Thymus (tissue), 11 donors: ENCODE data around the gene TPPP2. TPM values are rescaled to one million over a fixed set of nuclear protein-coding genes. Genes with fewer than 3 reads are reported as not detected.

Source experiments
- DNase-seq, 9 donors: peaks; one replicate each; pipeline ENCODE4 v3.0.0-alpha.2; 2013; ENCODE audit warnings: low spot score in 9 of 9, low read depth in 6 of 9, missing footprints in 1 of 9
- H3K27ac ChIP-seq, 2 donors: one replicate each; pipeline ENCODE4 v1.5.1; 2013; ENCODE audit warnings: control low read depth in 1 of 2, low read depth in 1 of 2, low read length in 1 of 2, mild to moderate bottlenecking in 1 of 2, moderate library complexity in 1 of 2
- H3K27me3 ChIP-seq, 2 donors: one replicate each; pipeline ENCODE4 v1.5.1; 2013; ENCODE audit warnings: low read length in 1 of 2; ENCODE audit not compliant: control insufficient read depth in 2 of 2, insufficient read depth in 1 of 2
- H3K36me3 ChIP-seq, 2 donors: one replicate each; pipeline ENCODE4 v1.5.1; 2013; ENCODE audit warnings: low read length in 1 of 2, mild to moderate bottlenecking in 1 of 2, moderate library complexity in 1 of 2; ENCODE audit not compliant: control insufficient read depth in 2 of 2, insufficient read depth in 2 of 2
- H3K4me1 ChIP-seq, 2 donors: one replicate each; pipeline ENCODE4 v1.5.1; 2013; ENCODE audit warnings: low read length in 2 of 2; ENCODE audit not compliant: control insufficient read depth in 2 of 2, insufficient read depth in 2 of 2
- H3K4me3 ChIP-seq, 2 donors: one replicate each; pipeline ENCODE4 v1.5.1; 2013; ENCODE audit warnings: low read length in 2 of 2, control low read depth in 1 of 2, mild to moderate bottlenecking in 1 of 2
- H3K9me3 ChIP-seq, 2 donors: one replicate each; pipeline ENCODE4 v1.5.1; 2013; ENCODE audit warnings: low read length in 1 of 2, mild to moderate bottlenecking in 1 of 2; ENCODE audit not compliant: control insufficient read depth in 2 of 2, insufficient read depth in 1 of 2
- WGBS: extraction: QIAGEN DNeasy Blood & Tissue Kit; methylation state at CpG from one replicate; pipeline ENCODE4 v1.1.7; 2013; 5-methylcytosine and 5-hydroxymethylcytosine counted together
- polyA plus RNA-seq: library from polyadenylated mRNA; stranded (reverse); fragments of 200-250 nt; gene quantifications from one replicate; pipeline ENCODE4 v1.2.3, GENCODE V29; 2013
- total RNA-seq: library from RNA; stranded (reverse); fragments of 120-200 nt; gene quantifications from one replicate; pipeline ENCODE4 v1.2.4, GENCODE V29; 2013
- donor health status: healthy.

TPPP2 gene
- total and polyA plus RNA-seq, 2 donors: 0.30 TPM; not detected in 1

DNA sequence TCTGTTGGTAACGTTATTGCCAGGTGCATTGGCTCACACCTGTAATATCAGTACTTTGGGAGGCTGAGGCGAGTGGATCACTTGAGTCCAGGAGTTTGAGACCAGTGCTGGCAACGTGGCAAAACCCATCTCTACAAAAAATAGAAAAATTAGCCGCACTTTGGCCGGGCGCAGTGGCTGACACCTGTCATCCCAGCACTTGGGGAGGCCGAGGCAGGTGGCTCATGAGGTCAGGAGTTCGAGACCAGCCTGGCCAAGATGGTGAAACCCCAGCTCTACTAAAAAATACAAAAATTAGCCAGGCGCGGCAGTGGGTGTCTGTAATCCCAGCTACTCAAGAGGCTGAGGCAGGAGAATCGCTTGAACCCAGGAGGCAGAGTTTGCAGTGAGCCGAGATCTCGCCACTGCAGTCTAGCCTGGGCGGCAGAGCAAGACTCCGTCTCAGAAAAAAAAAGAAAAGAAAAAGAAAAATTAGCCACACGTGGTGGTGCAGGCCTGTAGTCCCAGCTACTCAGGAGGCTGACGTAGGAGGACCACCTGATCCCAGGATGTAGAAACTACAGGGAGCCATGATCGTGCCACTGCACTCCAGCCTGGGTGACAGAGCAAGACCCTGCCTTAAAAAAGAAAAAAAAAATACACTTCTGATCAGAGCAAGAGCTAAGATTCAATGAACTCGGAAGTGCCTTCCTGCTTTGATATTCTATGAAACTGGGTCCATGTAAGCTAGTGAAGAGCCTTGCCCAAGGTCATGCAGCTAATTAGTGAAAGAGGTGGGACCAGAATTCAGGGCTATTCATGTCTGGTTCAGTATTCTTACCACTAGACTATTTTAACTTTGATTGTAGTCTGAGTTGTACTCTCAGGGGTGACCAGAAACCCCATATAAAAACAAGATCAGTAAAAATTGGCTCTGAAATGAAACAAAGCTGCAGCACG lies 23.4 kb downstream of the TPPP2 start:
- H3K4me3 ChIP-seq: no peak overlapping the region
- no peaks in the 10 kb centered on the region for H3K4me1 ChIP-seq
- WGBS: 97% methylated on average over 20 of the region's 20 CpGs
- no peak for DNase-seq
- no peaks in the 10 kb centered on the region for H3K36me3 ChIP-seq
- H3K9me3 ChIP-seq: no peaks in the 10 kb centered on the region
- H3K27me3 ChIP-seq: no peaks in the 10 kb centered on the region
- no peak overlapping the region for H3K27ac ChIP-seq

DNA sequence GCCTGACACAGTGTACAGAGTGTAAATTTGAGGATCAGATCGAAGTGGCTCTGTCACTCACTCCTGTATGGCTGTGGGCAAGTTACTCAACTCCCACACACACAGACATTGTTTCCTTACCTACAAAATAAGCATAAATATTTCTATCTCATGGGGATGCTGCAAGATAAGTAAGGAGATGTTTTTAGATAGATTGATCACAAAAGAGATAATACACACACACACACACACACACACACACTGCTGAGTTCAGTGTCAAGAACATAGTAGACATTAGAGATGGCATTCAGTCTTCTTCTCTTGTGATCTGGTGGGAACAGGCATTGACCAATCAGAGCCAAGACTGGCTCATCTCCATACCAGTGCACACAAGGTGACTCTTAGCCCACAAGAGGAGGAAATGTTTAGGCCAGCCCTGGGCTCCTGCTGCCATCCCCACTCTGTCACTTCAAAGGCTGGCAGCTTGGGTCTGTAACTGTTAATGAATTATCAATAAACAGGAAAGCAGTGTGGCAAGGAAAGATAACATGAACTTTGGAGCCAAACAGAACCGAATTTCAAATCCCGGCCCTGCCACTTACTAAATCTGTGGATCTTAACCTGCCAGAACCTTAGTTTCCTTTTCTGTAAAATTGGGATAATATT lies 24.2 kb downstream of the TPPP2 start:
- Histone ChIP-seq H3K4me3 (no peak overlapping the region), H3K27ac (no peak overlapping the region), H3K27me3 (no peaks in the 10 kb centered on the region), H3K9me3 (no peaks in the 10 kb centered on the region), H3K4me1 (no peaks in the 10 kb centered on the region), H3K36me3 (no peaks in the 10 kb centered on the region)
- no peak for DNase-seq
- WGBS: 92% methylated on average over 3 of the region's 3 CpGs

DNA sequence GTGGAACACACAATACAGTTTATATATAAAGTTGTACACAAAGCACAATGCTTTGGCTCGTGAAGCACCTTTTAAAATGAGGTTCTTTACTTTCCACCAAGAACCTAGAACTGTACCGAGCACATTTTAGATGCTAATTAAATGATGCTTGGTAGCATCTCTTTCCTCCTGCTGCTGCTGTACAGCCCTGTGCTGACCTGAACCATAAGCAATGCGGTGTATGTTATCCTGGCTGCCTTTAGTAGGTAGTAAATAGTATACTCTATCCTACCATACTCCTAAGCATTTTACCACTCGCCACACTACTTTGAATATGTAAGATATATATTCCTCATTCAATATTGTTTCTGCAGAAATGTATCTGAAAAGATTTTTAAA lies 24.7 kb downstream of the TPPP2 start:
- Histone ChIP-seq H3K4me3 (no peak overlapping the region), H3K36me3 (no peaks in the 10 kb centered on the region), H3K27ac (no peak overlapping the region), H3K4me1 (no peaks in the 10 kb centered on the region), H3K9me3 (no peaks in the 10 kb centered on the region), H3K27me3 (no peaks in the 10 kb centered on the region)
- 83% methylated on average over 4 of the region's 4 CpGs for WGBS
- no peak for DNase-seq

DNA sequence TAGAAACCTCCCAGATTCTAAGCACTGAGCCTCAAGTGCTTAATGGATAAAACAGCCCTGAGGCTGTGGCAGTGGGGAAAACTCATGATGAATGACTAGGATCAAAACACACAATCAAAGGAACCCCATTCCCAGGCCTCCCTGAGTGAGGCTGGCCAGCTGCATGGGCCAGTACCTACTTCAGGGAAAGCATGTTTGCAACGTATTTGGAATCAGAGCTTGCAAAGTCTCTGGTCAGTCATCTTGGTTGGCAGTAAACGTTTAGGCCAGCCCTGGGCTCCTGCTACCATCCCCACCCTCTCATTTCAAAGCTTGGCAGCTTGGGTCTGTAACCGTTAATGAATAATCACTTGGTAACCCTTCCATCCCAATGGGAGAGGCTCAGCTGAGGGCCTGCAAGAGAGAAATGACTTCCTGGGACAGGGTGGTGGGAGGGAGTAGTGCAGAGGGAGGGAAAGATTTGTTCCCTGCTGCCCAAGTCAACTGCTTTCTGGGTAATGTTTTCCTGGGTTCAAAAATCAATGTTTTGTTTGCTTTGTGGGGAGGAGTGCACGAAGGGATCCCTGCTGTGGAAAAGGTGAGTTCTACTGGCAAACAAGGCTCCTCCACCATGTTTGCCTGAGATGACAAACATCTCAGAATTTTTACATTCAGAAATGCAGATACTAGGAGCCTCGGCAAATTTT lies 25.6 kb downstream of the TPPP2 start:
- Histone ChIP-seq H3K4me3 (no peak overlapping the region), H3K27ac (no peak overlapping the region), H3K27me3 (peaks cover 0 to 5% of the 10 kb centered on the region in 2 donors), H3K4me1 (no peaks in the 10 kb centered on the region), H3K9me3 (no peaks in the 10 kb centered on the region), H3K36me3 (no peaks in the 10 kb centered on the region)
- DNase-seq: no peak
- 91% methylated on average over 5 of the region's 5 CpGs for WGBS

DNA sequence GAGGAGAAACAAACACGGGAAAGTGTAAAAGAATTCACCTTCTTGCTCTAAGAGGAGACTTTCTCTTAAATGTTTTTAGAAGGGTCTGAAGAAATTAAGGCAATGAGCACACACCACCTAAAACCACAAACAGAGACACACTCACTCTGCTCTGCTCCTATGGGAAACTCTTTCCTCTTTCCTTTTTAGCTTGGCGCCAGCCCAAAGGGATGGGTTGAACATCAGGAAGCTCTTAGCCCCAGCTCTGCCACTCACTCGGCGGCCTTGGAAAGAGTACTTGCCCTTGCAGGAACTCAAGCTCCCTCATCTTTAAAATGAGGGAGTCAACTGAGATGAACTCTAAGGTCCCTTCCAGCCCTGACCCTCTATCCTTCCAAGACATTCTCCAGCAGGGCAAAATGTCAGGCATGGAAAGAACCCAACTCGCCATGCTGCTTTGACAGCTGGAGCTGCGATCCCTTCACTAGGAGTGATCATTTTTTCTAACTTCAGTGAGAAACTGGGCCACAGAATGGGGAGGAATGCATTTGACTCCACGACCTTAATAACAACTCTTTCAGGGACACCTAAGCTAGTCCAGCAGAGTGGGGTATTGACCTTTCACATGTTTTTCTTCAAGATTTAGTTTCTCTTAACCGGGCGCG lies 26.6 kb downstream of the TPPP2 start:
- no peak overlapping the region for H3K27ac ChIP-seq
- no peak for DNase-seq

DNA sequence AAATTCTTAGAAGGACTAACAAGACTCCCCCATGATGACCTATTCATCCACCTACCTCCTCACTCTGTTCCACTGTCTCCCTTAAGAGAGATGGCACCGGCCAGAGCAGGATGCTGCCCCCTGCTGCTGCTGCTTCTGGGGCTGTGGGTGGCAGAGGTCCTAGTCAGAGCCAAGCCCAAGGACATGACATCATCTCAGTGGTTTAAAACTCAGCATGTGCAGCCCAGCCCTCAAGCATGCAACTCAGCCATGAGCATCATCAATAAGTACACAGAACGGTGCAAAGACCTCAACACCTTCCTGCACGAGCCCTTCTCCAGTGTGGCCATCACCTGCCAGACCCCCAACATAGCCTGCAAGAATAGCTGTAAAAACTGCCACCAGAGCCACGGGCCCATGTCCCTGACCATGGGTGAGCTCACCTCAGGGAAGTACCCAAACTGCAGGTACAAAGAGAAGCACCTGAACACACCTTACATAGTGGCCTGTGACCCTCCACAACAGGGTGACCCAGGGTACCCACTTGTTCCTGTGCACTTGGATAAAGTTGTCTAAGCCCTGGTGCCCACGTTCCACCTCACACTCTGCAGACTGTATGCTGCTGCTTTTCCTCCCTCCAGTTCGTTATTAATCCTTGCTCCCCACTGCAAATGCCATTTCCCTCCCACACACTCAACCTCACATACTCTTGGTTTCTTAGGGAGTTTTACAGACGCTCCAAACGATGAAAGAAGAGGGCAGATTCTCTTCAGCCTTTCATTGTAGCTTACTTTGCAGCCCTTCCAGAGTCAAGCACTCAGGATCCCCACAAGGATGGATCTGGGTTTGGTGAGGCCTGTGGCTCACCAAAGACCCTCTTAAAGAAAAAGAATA lies 28.0 kb downstream of the TPPP2 start, which contains the start of gene RNASE8:
Gene RNASE8 (plus strand): TSS at position 20 of the 873 bp plus-strand sequence. CDS start 71 bp downstream, at position 91.
- WGBS: 88% methylated on average over 8 of the region's 8 CpGs
- Histone ChIP-seq H3K9me3 (no peaks in the 10 kb centered on the region), H3K4me1 (no peaks in the 10 kb centered on the region)

More for the DNA sequence above, 26.6 kb downstream of the TPPP2 start:
- 95% methylated on average over 10 of the region's 10 CpGs for WGBS
- Histone ChIP-seq H3K9me3 (no peaks in the 10 kb centered on the region), H3K27me3 (peaks cover 2 to 8% of the 10 kb centered on the region in 2 donors), H3K36me3 (no peaks in the 10 kb centered on the region), H3K4me3 (no peak overlapping the region), H3K4me1 (no peaks in the 10 kb centered on the region)

DNA sequence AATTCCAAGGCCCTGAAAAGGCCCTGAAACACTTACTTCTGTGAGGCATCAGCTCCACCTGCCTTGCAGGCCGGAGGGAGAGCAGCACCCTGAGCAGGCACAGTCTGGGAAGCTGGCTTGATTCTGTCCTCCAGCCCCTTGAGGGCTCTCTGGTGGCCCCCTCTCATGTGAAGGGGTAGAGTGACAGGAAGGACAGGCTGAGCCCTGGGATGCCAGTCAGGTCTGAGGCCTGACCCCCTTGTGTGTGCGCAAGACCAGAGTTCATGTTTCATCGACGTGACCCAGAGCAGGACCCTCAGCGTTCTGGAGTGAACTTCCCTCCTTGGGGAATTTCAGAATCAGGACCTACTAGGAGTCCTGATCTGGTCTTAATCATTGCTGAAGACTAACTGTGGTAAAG lies 28.9 kb downstream of the TPPP2 start:
- Histone ChIP-seq H3K27ac (no peak overlapping the region), H3K4me1 (no peaks in the 10 kb centered on the region), H3K4me3 (no peak overlapping the region), H3K27me3 (peaks cover 2 to 21% of the 10 kb centered on the region in 2 donors), H3K36me3 (no peaks in the 10 kb centered on the region), H3K9me3 (no peaks in the 10 kb centered on the region)
- WGBS: 96% methylated on average over 5 of the region's 5 CpGs
- DNase-seq: no peak

More for the DNA sequence above, 28.0 kb downstream of the TPPP2 start, which contains the start of gene RNASE8:
- Histone ChIP-seq H3K4me3 (no peak within 1 kb of the TSS), H3K27ac (no peak within 1 kb of the TSS), H3K27me3 (peaks cover 2 to 16% of the 10 kb centered on the region in 2 donors), H3K36me3 (no peaks in the 10 kb centered on the region)
- DNase-seq: no peak
